Measurements from ENCODE around the gene FRYL. TPM values are rescaled to one million over a fixed set of nuclear protein-coding genes. Genes with fewer than 3 reads are reported as not detected.

FRYL gene
- total and polyA plus RNA-seq, 2 experiments from 2014 or later: 15.7 to 82.3 TPM

GRCh38 chr4:48692897-48693296 lies 87.2 kb downstream of the FRYL start:
- DNase-seq (ENCODE audit: low spot score): no peak
- no peaks in the 10 kb centered on the region for H3K9me3 ChIP-seq (ENCODE audit: low read depth)
- peaks cover 89% of the 10 kb centered on the region for H3K79me2 ChIP-seq
- H3K27ac ChIP-seq: no peak overlapping the region
- no peaks in the 10 kb centered on the region for H4K20me1 ChIP-seq (ENCODE audit: insufficient read depth, poor library complexity, severe bottlenecking)
- TF ChIP-seq EZH2 (IDR thresholded peaks at IDR 0.05; ENCODE audit: borderline replicate concordance) (no peak), CTCF (IDR thresholded peaks at IDR 0.05; ENCODE audit: poor library complexity) (no peak), EZH2phosphoT487 (IDR thresholded peaks at IDR 0.05; ENCODE audit: low read depth, severe bottlenecking, unreplicated experiment) (no peak)
- H3K27me3 ChIP-seq: no peaks in the 10 kb centered on the region
- 78% methylated on average over 2 of the region's 2 CpGs for WGBS (ENCODE audit: low lambda C conversion rate, missing lambda C conversion rate)
- no peaks in the 10 kb centered on the region for H3K36me3 ChIP-seq (replicated peaks; ENCODE audit: insufficient read depth, low read depth)
- H2AFZ ChIP-seq: no peak overlapping the region
- no peak overlapping the region for H3K4me3 ChIP-seq
- H3K4me1 ChIP-seq (ENCODE audit: insufficient read depth): peaks cover 7% of the 10 kb centered on the region
- no peaks in the 10 kb centered on the region for H3K9me2 ChIP-seq (replicated peaks; ENCODE audit: insufficient read depth)
- no peak overlapping the region for H3K4me2 ChIP-seq

- 97% methylated on average over 2 of the region's 2 CpGs for WGBS (ENCODE audit: low lambda C conversion rate, missing lambda C conversion rate)
These were observed 88.0 kb downstream of the FRYL start for GRCh38 chr4:48692044-48692443.

GRCh38 chr4:48688953-48689352 lies 91.1 kb downstream of the FRYL start:
- Histone ChIP-seq H3K4me2 (no peak overlapping the region), H3K4me3 (no peak overlapping the region), H3K4me1 (ENCODE audit: insufficient read depth) (peaks cover 6% of the 10 kb centered on the region), H3K79me2 (peaks cover 76% of the 10 kb centered on the region), H3K27me3 (no peaks in the 10 kb centered on the region), H4K20me1 (ENCODE audit: insufficient read depth, poor library complexity, severe bottlenecking) (no peaks in the 10 kb centered on the region), H3K36me3 (replicated peaks; ENCODE audit: insufficient read depth, low read depth) (no peaks in the 10 kb centered on the region), H2AFZ (no peak overlapping the region), H3K9me3 (ENCODE audit: low read depth) (no peaks in the 10 kb centered on the region), H3K9me2 (replicated peaks; ENCODE audit: insufficient read depth) (no peaks in the 10 kb centered on the region), H3K27ac (no peak overlapping the region)
- TF ChIP-seq EZH2phosphoT487 (IDR thresholded peaks at IDR 0.05; ENCODE audit: low read depth, severe bottlenecking, unreplicated experiment) (no peak), CTCF (IDR thresholded peaks at IDR 0.05; ENCODE audit: poor library complexity) (no peak), EZH2 (IDR thresholded peaks at IDR 0.05; ENCODE audit: borderline replicate concordance) (no peak)
- WGBS (ENCODE audit: low lambda C conversion rate, missing lambda C conversion rate): 93% methylated on average over 1 of the region's 1 CpG
- DNase-seq (ENCODE audit: low spot score): no peak

More at GRCh38 chr4:48692044-48692443, 88.0 kb downstream of the FRYL start:
- Histone ChIP-seq H3K9me2 (replicated peaks; ENCODE audit: insufficient read depth) (no peaks in the 10 kb centered on the region), H2AFZ (no peak overlapping the region), H3K4me2 (no peak overlapping the region), H3K27ac (no peak overlapping the region), H3K9me3 (ENCODE audit: low read depth) (no peaks in the 10 kb centered on the region), H4K20me1 (ENCODE audit: insufficient read depth, poor library complexity, severe bottlenecking) (no peaks in the 10 kb centered on the region), H3K4me3 (no peak overlapping the region), H3K36me3 (replicated peaks; ENCODE audit: insufficient read depth, low read depth) (no peaks in the 10 kb centered on the region), H3K27me3 (no peaks in the 10 kb centered on the region), H3K79me2 (peaks cover 89% of the 10 kb centered on the region), H3K4me1 (ENCODE audit: insufficient read depth) (peaks cover 6% of the 10 kb centered on the region)
- no peak for DNase-seq (ENCODE audit: low spot score)
- TF ChIP-seq EZH2 (IDR thresholded peaks at IDR 0.05; ENCODE audit: borderline replicate concordance) (no peak), EZH2phosphoT487 (IDR thresholded peaks at IDR 0.05; ENCODE audit: low read depth, severe bottlenecking, unreplicated experiment) (no peak), CTCF (IDR thresholded peaks at IDR 0.05; ENCODE audit: poor library complexity) (no peak)

All from hepatocyte (in vitro differentiated cells).